Fibroblast of mammary gland (primary cell): ENCODE results near the gene C10orf90.

Experiments
- DNase-seq: peaks from one replicate; pipeline ENCODE4 v3.0.0-alpha.2; 2010; ENCODE audit warnings: low read depth
- H3K4me3 ChIP-seq: 2 replicates; pipeline ENCODE4 v1.5.1; 2011; ENCODE audit warnings: low read depth, mild to moderate bottlenecking, low read length, moderate library complexity; ENCODE audit not compliant: control insufficient read depth
- CTCF ChIP-seq: conservative IDR thresholded peaks from 2 replicates; pipeline ENCODE4 v1.5.1; 2011; ENCODE audit warnings: low read depth, low read length, inconsistent platforms; ENCODE audit not compliant: control insufficient read depth, insufficient read depth

Gene C10orf90

DNA sequence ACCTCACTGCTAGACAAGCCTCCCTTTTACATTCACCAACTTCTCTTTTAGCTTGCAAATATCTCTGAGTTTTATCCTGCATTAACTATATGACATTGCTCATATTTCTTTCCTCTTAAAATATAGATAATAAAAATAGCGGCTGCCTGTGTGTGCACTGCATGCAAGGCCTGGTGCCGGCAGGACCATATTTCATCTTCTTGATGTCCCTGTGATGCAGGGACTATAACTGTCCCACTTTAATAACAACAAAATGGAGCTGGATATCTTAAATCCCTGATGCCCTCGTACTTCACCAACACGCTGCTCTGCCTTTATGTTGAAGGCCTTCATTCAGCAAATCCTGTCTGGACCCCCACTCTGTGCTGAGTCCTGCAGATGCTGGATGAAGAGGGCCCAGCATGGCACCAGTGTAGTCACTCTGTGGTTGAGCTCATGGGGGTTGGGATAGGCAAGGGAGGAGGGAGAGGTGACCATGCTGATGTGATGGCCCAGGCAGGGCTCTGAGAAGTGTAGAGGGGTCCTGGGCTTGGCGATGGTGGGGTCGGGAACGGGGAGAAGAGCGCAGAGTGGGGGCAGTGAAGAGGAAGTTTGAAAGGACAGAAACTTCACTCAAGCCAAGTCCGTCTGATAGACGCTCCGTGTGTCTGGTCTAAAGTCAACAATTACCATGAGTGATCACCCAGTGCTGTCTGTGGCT lies 40.4 kb downstream of the C10orf90 start:
- no peak for TF ChIP-seq CTCF
- DNase-seq, result no peak
- no peak overlapping the region for H3K4me3 ChIP-seq

- no peak for DNase-seq
- TF ChIP-seq CTCF, result no peak
- H3K4me3 ChIP-seq, result no peak overlapping the region
Observed at GRCh38 chr10:126628746-126629145, 41.7 kb downstream of the C10orf90 start.

DNA sequence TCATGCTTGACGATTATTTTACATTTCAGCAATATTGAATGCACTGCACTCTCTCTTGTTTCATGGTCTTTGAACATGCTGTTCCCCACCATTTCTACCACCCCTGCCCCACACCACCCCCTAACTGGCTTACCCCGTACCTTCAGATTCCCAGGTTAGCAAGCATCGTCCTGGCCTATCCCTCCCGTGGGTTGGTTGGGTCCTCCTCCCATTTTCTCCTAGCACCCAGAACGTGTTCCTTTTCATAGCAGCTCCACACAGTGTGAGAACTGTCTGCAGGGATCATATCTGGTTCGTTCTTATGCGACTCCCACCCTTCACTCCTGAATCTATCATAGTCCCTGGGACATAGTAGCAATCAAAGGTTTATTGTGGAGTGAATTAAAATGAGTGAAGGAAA lies 48.6 kb downstream of the C10orf90 start:
- H3K4me3 ChIP-seq, result no peak overlapping the region
- no peak for DNase-seq
- TF ChIP-seq CTCF, result no peak

DNA sequence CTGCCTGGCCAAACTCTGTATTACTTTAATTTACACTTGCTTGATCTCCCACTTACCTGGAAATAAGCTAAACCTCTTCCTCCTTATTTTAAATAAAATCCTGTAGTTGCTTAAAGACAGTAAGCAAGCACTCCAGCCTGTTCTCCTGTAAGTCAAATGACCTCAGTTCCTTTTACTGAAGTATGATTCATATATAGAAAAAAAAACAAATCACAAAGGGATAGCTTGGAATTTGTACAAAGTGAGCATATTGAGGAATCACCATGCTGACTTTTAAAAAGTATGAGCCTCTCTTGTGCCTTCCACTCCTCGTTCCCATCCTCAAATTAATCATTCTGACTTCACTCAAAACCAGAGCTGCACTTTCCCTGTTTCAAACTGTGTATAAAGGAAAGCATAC lies 52.0 kb downstream of the C10orf90 start:
- DNase-seq, result peak; percentile 75
- H3K4me3 ChIP-seq, result no peak overlapping the region
- TF ChIP-seq CTCF, result no peak

DNA sequence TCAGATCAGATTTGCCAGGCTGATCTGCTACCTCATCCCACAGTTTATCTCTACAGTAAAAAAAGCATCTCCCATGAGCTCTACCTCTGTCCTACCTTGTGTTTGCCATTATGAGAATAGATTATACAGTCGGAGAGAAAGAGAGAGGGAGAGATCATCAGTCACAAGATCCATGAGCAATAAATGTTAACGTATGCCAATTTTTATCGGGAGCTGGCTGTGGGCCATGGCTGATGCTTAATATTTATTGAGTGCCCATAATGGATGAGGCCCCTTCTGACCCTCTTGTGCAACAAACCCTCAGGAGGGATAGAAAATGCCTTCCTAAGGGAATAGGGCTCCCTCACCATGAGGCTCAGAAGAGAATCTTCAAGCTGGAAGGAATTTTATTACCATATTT lies 52.8 kb downstream of the C10orf90 start:
- TF ChIP-seq CTCF, result no peak
- DNase-seq, result peak; percentile 63
- no peak overlapping the region for H3K4me3 ChIP-seq

GRCh38 chr10:126617208-126617607 lies 53.3 kb downstream of the C10orf90 start:
- DNase-seq, result no peak
- no peak for TF ChIP-seq CTCF
- no peak overlapping the region for H3K4me3 ChIP-seq

DNA sequence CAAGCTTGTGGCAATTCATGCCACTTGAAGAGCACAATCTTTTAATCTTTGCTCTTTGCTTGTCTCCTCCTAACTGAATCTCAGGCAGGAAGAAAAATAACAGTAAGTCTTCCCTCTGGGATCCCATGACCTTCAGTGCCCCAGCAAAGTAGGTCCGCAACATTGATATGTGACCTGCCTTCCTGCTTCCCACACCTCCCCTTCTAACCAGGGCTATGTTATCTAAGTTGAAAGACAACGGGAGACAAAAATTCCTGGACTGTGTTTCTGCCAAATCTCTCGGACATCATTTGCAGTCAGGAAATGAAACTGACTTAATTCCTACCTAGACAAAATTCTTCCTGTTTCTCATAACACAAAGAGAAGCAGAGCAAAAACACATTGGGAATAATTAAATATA lies 53.8 kb downstream of the C10orf90 start:
- no peak overlapping the region for H3K4me3 ChIP-seq
- no peak for TF ChIP-seq CTCF
- DNase-seq, result no peak
